Measurements from ENCODE around the gene SWSAP1. TPM values are rescaled to one million over a fixed set of nuclear protein-coding genes. Genes with fewer than 3 reads are reported as not detected.

The SWSAP1 gene
- total RNA-seq, 1 experiment from 2014 or later, result 4.8 TPM

DNA sequence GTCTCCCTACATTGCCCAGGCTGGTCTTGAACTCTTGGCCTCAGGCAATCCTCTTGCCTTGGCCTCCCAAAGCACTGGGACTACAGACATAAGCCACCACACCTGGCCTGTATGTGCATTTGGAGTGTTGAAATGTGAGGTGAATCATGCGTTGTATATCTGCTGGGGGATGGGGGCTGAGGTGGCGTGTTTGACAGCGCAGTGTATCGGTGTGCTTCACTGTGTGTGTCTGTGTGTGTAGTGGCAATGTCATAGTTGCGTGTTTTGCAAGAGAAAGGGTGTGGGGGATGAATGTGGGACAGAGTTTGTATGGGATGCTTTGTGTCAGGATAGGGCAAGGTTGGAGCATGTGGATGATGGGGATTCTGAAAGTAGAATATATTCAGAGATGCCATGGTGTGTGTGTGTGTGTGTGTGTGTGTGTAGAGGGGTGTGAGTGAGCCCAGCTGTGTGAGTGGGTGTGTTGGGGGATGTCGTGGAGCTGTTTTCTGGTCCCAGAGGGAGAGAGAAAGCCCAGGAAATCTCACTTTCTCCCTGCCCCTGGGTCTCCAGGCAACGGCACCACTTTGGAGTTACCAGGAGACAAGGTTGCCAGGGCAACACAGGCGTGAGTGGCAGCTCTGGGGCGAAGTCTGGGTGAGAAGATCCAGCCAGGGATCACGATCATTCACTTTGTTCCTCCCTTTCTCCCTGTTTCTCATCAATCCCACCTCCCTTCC lies 1.1 kb upstream of the SWSAP1 start:
- H2AFZ ChIP-seq, result no peak overlapping the region
- BruUV-seq (replicated peaks), result no TSS peak
- peak overlapping the region; percentile 81 for H3K4me2 ChIP-seq
- no peak for DNase-seq
- intact Hi-C loops (cut with micrococcal nuclease; ENCODE audit: unreplicated experiment), result no loop called here
- no peaks in the 10 kb centered on the region for H3K36me3 ChIP-seq (ENCODE audit: low read depth)
- no peaks in the 10 kb centered on the region for H4K20me1 ChIP-seq (ENCODE audit: insufficient read depth)
- H3K4me3 ChIP-seq, result no peak overlapping the region
- H3K9me3 ChIP-seq (ENCODE audit: insufficient read depth, low read depth), result no peaks in the 10 kb centered on the region
- POLR2A ChIA-PET (ENCODE audit: unreplicated experiment), result interaction anchor here (0.6 kb wide), 1 partner anchor 22 kb away, joined by 3 read pairs; no protein-coding TSS in a partner anchor
- H3K27me3 ChIP-seq (ENCODE audit: insufficient read depth, low read depth), result no peaks in the 10 kb centered on the region
- H3F3A ChIP-seq (ENCODE audit: insufficient read depth, low read depth), result peaks cover 33% of the 10 kb centered on the region
- peaks cover 22% of the 10 kb centered on the region for H3K79me2 ChIP-seq (ENCODE audit: low read depth)
- CTCF ChIA-PET, result interaction anchor here (0.6 kb wide), 1 partner anchor 166 kb away, joined by 4 read pairs; no protein-coding TSS in a partner anchor
- H3K9me2 ChIP-seq (ENCODE audit: insufficient read depth), result no peaks in the 10 kb centered on the region
- TF ChIP-seq, protein P1, sequence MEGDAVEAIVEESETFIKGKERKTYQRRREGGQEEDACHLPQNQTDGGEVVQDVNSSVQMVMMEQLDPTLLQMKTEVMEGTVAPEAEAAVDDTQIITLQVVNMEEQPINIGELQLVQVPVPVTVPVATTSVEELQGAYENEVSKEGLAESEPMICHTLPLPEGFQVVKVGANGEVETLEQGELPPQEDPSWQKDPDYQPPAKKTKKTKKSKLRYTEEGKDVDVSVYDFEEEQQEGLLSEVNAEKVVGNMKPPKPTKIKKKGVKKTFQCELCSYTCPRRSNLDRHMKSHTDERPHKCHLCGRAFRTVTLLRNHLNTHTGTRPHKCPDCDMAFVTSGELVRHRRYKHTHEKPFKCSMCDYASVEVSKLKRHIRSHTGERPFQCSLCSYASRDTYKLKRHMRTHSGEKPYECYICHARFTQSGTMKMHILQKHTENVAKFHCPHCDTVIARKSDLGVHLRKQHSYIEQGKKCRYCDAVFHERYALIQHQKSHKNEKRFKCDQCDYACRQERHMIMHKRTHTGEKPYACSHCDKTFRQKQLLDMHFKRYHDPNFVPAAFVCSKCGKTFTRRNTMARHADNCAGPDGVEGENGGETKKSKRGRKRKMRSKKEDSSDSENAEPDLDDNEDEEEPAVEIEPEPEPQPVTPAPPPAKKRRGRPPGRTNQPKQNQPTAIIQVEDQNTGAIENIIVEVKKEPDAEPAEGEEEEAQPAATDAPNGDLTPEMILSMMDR (conservative IDR thresholded peaks at IDR 0.05), result no peak
- no peak for TF ChIP-seq EZH2 (IDR thresholded peaks at IDR 0.05; ENCODE audit: low read depth)
- H3K4me1 ChIP-seq (replicated peaks; ENCODE audit: insufficient read depth), result peaks cover 31% of the 10 kb centered on the region
- H3K27ac ChIP-seq, result no peak overlapping the region

DNA sequence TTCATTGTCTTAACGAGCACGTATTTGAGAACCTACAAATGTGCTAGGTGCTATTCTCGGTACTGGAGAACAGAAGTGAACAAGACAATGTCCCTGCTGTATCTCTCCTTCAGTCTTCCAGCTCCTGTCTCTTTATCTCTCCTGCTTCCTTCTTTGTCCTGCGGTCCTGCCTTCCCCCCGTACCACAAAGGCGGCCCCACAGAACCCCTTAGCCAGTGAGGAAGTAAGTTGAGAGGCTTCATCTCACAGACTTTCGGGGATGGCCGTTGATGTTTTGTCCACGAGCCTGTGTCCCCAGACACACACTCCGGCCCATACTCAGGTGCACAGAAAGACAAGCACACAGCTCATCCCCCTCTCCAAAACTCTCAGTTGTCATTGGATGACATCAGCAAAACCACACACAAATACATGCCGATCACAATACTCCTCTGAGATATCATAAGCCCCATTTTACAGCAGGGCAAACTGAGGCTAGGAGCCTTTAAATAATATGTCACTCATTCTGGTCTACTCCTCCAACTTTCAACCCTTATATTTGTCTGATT lies 507 bp upstream of the SWSAP1 start:
- Histone ChIP-seq H3K4me2 (peak overlapping the region; percentile 81), H3K27ac (peak overlapping the region; percentile 75), H3K4me3 (peak overlapping the region; percentile 62), H3K36me3 (ENCODE audit: low read depth) (no peaks in the 10 kb centered on the region), H3K9me2 (ENCODE audit: insufficient read depth) (no peaks in the 10 kb centered on the region), H2AFZ (peak overlapping the region; percentile 80), H3K9me3 (ENCODE audit: insufficient read depth, low read depth) (no peaks in the 10 kb centered on the region), H3F3A (ENCODE audit: insufficient read depth, low read depth) (peaks cover 33% of the 10 kb centered on the region), H3K27me3 (ENCODE audit: insufficient read depth, low read depth) (no peaks in the 10 kb centered on the region), H3K79me2 (ENCODE audit: low read depth) (peaks cover 22% of the 10 kb centered on the region), H4K20me1 (ENCODE audit: insufficient read depth) (no peaks in the 10 kb centered on the region), H3K4me1 (replicated peaks; ENCODE audit: insufficient read depth) (peaks cover 38% of the 10 kb centered on the region)
- no peak for TF ChIP-seq EZH2 (IDR thresholded peaks at IDR 0.05; ENCODE audit: low read depth)
- TF ChIP-seq, protein P1 (conservative IDR thresholded peaks at IDR 0.05), result no peak
- ChIA-PET CTCF (interaction anchor here (0.5 to 1.9 kb wide), 5 partner anchors 9 to 166 kb away, joined by 4 to 9 read pairs (median 4); no protein-coding TSS in a partner anchor), POLR2A (ENCODE audit: unreplicated experiment) (interaction anchor here (0.6 to 1.0 kb wide), 3 partner anchors 23 to 162 kb away, joined by 3 to 13 read pairs (median 4); no protein-coding TSS in a partner anchor)
- BruUV-seq (replicated peaks), result no TSS peak
- DNase-seq, result no peak
- intact Hi-C loops (cut with micrococcal nuclease; ENCODE audit: unreplicated experiment), result loop anchor here (2.0 kb wide), 3 partner anchors 19 to 79 kb away; partner anchors contain the start of genes ODAD3, PLPPR2 and PRKCSH

DNA sequence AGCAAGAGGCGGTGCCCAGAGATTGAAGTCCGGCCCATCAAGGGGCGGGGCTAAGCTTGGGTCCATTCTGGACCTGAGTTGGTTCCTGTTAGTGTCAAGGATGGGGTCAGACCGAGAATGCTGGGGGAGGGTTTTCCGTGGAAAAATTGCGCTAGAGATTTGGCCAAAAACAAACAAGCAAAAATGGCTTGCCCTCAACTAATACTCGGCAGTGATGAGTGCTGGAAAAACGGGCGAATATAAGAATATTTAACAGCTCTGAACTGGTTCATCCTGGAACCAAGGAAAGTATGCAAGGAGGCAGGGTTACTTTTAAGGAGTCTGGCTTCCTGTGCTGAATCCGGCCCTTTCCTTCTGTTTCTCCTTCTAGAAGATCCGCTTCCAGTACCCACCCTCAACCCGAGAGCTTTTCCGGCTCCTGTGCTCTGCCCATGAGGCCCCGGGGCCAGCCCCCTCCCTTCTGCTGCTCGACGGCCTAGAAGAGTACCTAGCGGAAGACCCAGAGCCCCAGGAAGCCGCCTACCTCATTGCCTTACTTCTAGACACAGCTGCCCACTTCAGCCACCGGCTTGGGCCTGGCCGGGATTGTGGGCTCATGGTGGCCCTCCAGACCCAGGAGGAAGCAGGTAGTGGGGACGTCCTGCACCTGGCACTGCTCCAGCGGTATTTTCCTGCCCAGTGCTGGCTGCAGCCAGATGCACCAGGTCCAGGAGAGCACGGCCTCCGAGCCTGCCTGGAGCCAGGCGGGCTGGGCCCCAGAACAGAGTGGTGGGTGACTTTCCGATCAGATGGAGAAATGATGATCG lies 880 bp downstream of the SWSAP1 start:
- H3K4me1 ChIP-seq (replicated peaks; ENCODE audit: insufficient read depth), result peaks cover 51% of the 10 kb centered on the region
- CTCF ChIA-PET, result interaction anchor here (0.5 to 1.9 kb wide), 5 partner anchors 8 to 1042 kb away, joined by 3 to 10 read pairs (median 7); no protein-coding TSS in a partner anchor
- intact Hi-C loops (cut with micrococcal nuclease; ENCODE audit: unreplicated experiment), result loop anchor here (1.0 to 5.0 kb wide), 5 partner anchors 21 to 81 kb away; partner anchors contain the start of genes CCDC159, ODAD3, PLPPR2 and PRKCSH
- H3K79me2 ChIP-seq (ENCODE audit: low read depth), result peaks cover 22% of the 10 kb centered on the region
- H3K9me3 ChIP-seq (ENCODE audit: insufficient read depth, low read depth), result no peaks in the 10 kb centered on the region
- H3K9me2 ChIP-seq (ENCODE audit: insufficient read depth), result no peaks in the 10 kb centered on the region
- TF ChIP-seq, protein P1 (conservative IDR thresholded peaks at IDR 0.05), result no peak
- no peak for TF ChIP-seq EZH2 (IDR thresholded peaks at IDR 0.05; ENCODE audit: low read depth)
- peak overlapping the region; percentile 90 for H3K4me2 ChIP-seq
- H3K4me3 ChIP-seq, result peak overlapping the region; percentile 62
- POLR2A ChIA-PET (ENCODE audit: unreplicated experiment), result interaction anchor here (0.6 to 1.0 kb wide), 11 partner anchors 16 to 476 kb away, joined by 3 to 33 read pairs (median 5); partner anchors contain the start of genes ECSIT, ODAD3 and PRKCSH
- H3K27ac ChIP-seq, result peak overlapping the region; percentile 37
- H2AFZ ChIP-seq, result peak overlapping the region; percentile 69
- peak in 1 of 2 experiments; percentile 53 for DNase-seq
- no peaks in the 10 kb centered on the region for H3K27me3 ChIP-seq (ENCODE audit: insufficient read depth, low read depth)
- H3K36me3 ChIP-seq (ENCODE audit: low read depth), result no peaks in the 10 kb centered on the region
- H3F3A ChIP-seq (ENCODE audit: insufficient read depth, low read depth), result peaks cover 46% of the 10 kb centered on the region
- BruUV-seq (replicated peaks), result TSS peak; percentile 87
- no peaks in the 10 kb centered on the region for H4K20me1 ChIP-seq (ENCODE audit: insufficient read depth)
